ENCODE data around the gene SARNP. TPM values are rescaled to one million over a fixed set of nuclear protein-coding genes. Genes with fewer than 3 reads are reported as not detected.

SARNP gene
- total and polyA plus RNA-seq, 9 of the 15 experiments (the other 6 are each of a cell fraction or from before 2014, with no cell fraction given), result 70.1 to 400 (median 198) TPM

DNA sequence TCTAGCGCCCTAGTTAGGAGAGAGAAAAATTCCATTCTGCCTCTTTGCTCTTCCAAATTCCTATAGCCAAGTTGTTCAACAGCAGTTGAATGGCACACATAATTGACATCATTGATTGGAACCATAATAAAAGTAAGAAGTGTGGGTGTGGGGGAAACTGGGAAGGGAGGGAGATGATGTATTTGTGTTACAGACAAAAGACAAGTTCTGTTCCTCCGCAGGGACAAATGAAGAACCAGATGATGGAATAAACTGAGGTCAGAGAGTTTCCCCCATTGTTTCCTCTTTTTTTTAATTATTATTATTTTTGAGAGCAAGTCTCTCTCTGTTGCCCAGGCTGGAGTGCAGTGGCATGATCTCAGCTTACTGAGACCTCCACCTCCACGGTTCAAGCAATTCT lies 39.7 kb downstream of the SARNP start (continued):
- TF ChIP-seq, protein P1, sequence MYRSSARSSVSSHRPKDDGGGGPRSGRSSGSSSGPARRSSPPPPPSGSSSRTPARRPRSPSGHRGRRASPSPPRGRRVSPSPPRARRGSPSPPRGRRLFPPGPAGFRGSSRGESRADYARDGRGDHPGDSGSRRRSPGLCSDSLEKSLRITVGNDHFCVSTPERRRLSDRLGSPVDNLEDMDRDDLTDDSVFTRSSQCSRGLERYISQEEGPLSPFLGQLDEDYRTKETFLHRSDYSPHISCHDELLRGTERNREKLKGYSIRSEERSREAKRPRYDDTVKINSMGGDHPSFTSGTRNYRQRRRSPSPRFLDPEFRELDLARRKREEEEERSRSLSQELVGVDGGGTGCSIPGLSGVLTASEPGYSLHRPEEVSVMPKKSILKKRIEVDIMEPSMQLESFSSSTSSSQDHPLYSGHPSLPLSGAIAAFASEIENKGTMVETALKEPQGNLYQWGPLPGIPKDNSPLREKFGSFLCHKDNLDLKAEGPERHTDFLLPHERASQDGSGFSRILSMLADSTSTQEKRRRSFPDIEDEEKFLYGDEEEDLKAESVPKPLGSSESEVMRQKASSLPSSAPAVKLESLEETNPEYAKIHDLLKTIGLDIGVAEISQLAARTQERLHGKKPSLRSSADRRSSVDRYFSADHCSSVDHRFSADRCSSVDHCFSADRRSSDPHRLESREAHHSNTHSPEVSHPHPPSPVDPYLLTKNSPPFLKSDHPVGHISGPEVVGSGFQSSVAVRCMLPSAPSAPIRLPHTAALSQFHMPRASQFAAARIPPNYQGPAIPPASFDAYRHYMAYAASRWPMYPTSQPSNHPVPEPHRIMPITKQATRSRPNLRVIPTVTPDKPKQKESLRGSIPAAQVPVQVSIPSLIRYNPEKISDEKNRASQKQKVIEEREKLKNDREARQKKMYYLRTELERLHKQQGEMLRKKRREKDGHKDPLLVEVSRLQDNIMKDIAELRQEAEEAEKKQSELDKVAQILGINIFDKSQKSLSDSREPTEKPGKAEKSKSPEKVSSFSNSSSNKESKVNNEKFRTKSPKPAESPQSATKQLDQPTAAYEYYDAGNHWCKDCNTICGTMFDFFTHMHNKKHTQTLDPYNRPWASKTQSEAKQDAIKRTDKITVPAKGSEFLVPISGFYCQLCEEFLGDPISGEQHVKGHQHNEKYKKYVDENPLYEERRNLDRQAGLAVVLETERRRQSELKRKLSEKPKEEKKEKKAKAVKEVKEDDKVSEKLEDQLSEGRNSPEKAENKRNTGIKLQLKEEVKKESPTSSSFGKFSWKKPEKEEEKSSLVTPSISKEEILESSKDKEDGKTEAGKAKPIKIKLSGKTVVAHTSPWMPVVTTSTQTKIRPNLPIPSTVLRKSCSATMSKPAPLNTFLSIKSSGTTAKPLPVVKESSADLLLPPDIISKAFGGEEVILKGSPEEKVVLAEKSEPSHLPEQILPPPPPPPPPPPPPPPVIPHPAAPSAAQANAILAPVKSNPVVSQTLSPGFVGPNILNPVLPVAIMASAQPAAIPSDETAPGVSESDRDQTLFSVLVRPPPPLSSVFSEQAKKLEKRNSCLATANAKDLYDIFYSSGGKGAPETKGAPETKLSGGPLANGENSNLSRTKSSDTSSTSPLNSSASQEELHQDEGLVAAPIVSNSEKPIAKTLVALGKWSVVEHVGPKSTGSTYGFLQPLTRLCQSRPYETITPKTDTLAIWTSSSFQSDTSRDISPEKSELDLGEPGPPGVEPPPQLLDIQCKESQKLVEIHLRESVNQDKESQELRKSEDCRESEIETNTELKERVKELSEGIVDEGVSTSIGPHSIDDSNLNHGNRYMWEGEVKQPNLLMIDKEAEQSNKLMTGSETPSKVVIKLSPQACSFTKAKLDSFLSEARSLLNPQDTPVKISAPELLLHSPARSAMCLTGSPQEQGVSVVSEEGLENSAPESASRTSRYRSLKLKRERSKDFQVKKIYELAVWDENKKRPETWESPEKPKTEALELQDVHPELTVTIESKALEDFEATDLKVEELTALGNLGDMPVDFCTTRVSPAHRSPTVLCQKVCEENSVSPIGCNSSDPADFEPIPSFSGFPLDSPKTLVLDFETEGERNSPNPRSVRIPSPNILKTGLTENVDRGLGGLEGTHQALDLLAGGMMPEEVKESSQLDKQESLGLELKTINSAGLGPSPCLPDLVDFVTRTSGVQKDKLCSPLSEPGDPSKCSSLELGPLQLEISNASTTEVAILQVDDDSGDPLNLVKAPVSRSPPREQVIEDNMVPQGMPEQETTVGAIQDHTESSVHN (IDR thresholded peaks at IDR 0.05; ENCODE audit: borderline replicate concordance in 1 of 2, low read depth in 1 of 2), result no peak
- TF ChIP-seq JUND (IDR thresholded peaks at IDR 0.05; ENCODE audit: borderline replicate concordance, low read depth, low read length) (no peak), JUND (tag; IDR thresholded peaks at IDR 0.05; ENCODE audit: borderline replicate concordance, low read depth, low read length) (no peak), ZNF143 (CRISPR knock-in tag; IDR thresholded peaks at IDR 0.05) (no peak), ZNF174 (CRISPR knock-in tag; IDR thresholded peaks at IDR 0.05) (no peak), NEUROD1 (IDR thresholded peaks at IDR 0.05; ENCODE audit: borderline replicate concordance, low read depth, low read length, partially characterized antibody) (no peak)
- TF ChIP-seq, protein P2, sequence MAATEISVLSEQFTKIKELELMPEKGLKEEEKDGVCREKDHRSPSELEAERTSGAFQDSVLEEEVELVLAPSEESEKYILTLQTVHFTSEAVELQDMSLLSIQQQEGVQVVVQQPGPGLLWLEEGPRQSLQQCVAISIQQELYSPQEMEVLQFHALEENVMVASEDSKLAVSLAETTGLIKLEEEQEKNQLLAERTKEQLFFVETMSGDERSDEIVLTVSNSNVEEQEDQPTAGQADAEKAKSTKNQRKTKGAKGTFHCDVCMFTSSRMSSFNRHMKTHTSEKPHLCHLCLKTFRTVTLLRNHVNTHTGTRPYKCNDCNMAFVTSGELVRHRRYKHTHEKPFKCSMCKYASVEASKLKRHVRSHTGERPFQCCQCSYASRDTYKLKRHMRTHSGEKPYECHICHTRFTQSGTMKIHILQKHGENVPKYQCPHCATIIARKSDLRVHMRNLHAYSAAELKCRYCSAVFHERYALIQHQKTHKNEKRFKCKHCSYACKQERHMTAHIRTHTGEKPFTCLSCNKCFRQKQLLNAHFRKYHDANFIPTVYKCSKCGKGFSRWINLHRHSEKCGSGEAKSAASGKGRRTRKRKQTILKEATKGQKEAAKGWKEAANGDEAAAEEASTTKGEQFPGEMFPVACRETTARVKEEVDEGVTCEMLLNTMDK (IDR thresholded peaks at IDR 0.05; ENCODE audit: borderline replicate concordance, insufficient read depth, low read depth, low read length, poor library complexity, severe bottlenecking), result no peak
- TF ChIP-seq, protein P3, sequence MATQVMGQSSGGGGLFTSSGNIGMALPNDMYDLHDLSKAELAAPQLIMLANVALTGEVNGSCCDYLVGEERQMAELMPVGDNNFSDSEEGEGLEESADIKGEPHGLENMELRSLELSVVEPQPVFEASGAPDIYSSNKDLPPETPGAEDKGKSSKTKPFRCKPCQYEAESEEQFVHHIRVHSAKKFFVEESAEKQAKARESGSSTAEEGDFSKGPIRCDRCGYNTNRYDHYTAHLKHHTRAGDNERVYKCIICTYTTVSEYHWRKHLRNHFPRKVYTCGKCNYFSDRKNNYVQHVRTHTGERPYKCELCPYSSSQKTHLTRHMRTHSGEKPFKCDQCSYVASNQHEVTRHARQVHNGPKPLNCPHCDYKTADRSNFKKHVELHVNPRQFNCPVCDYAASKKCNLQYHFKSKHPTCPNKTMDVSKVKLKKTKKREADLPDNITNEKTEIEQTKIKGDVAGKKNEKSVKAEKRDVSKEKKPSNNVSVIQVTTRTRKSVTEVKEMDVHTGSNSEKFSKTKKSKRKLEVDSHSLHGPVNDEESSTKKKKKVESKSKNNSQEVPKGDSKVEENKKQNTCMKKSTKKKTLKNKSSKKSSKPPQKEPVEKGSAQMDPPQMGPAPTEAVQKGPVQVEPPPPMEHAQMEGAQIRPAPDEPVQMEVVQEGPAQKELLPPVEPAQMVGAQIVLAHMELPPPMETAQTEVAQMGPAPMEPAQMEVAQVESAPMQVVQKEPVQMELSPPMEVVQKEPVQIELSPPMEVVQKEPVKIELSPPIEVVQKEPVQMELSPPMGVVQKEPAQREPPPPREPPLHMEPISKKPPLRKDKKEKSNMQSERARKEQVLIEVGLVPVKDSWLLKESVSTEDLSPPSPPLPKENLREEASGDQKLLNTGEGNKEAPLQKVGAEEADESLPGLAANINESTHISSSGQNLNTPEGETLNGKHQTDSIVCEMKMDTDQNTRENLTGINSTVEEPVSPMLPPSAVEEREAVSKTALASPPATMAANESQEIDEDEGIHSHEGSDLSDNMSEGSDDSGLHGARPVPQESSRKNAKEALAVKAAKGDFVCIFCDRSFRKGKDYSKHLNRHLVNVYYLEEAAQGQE (IDR thresholded peaks at IDR 0.05; ENCODE audit: borderline replicate concordance), result no peak
- TF ChIP-seq, protein P3 (CRISPR knock-in tag; IDR thresholded peaks at IDR 0.05; ENCODE audit: low read depth), result no peak

Data from K562 (cell line).